ENCODE measurements around the gene EIPR1.

EIPR1 gene

DNA sequence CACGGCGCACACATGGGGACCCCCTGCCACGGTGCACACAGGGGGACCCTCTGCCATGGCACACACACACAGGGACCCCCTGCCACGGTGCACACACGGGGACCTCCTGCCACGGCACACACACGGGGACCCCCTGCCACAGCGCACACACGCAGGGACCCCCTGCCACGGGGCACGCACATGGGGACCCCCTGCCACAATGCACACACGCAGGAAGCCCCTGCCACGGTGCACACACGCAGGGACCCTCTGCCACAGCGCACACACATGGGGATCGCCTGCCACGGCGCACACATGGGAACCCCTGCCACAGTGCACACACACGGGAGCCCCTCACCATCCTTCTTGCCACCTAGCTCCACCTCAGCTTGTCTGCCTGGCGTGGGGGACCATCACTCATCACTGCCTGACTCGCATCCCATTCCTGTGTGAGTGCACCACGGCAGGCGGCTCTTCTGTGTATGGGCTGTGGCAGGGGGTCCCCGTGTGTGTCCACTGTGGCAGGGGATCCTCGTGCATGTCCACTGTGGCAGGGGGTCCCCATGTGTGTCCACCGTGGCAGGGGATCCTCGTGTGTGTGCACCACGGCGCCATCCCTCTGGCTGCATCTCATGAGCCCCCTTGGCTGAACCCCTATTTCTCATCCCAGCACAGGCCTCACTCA is 206.7 kb downstream of the EIPR1 start:
- TF ChIP-seq, protein P1, sequence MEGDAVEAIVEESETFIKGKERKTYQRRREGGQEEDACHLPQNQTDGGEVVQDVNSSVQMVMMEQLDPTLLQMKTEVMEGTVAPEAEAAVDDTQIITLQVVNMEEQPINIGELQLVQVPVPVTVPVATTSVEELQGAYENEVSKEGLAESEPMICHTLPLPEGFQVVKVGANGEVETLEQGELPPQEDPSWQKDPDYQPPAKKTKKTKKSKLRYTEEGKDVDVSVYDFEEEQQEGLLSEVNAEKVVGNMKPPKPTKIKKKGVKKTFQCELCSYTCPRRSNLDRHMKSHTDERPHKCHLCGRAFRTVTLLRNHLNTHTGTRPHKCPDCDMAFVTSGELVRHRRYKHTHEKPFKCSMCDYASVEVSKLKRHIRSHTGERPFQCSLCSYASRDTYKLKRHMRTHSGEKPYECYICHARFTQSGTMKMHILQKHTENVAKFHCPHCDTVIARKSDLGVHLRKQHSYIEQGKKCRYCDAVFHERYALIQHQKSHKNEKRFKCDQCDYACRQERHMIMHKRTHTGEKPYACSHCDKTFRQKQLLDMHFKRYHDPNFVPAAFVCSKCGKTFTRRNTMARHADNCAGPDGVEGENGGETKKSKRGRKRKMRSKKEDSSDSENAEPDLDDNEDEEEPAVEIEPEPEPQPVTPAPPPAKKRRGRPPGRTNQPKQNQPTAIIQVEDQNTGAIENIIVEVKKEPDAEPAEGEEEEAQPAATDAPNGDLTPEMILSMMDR (IDR thresholded peaks at IDR 0.05; ENCODE audit: low read depth, low read length), result no peak
- no peak overlapping the region for H3K4me3 ChIP-seq (ENCODE audit: low read depth, low read length)

DNA sequence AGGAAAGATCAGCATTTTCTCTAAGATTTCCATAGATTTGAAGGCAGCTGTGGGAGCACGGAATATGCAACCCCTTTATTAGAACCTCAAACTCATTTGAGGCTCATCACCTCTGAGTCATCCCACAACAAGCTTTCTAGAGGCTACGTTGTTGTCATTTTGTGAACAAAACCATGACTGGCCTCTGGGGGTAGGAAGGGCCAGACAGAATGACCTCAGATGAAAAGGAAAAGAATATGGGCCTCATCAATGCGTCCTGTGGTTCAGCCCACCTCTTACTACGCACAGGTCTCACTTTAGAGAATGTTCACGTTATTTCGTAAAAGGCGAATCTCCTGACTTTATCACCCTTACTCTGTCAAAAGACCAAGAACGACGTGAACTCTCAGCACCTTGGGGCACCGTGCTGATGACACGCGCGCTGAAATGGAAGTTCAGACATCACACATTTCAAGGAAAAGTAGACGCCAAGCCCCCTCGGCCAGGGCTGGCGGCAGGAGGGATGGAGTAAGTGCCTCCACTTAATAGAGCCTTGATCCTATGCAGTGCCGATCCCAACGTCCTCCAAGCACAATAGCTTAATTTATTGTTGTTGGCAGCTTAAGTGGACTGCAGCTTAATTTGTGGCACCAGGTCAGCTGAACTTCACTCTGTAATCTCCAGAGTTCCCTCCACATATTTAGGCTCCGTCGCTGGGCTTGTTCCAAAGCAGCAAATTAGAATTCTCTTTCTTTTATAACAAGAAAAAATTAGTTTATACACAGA is 208.3 kb downstream of the EIPR1 start:
- no peak overlapping the region for H3K4me3 ChIP-seq (ENCODE audit: low read depth, low read length)
- TF ChIP-seq, protein P1 (IDR thresholded peaks at IDR 0.05; ENCODE audit: low read depth, low read length), result 0 out of 2 replicates have a peak, but pooled peaks have one; percentile 18

DNA sequence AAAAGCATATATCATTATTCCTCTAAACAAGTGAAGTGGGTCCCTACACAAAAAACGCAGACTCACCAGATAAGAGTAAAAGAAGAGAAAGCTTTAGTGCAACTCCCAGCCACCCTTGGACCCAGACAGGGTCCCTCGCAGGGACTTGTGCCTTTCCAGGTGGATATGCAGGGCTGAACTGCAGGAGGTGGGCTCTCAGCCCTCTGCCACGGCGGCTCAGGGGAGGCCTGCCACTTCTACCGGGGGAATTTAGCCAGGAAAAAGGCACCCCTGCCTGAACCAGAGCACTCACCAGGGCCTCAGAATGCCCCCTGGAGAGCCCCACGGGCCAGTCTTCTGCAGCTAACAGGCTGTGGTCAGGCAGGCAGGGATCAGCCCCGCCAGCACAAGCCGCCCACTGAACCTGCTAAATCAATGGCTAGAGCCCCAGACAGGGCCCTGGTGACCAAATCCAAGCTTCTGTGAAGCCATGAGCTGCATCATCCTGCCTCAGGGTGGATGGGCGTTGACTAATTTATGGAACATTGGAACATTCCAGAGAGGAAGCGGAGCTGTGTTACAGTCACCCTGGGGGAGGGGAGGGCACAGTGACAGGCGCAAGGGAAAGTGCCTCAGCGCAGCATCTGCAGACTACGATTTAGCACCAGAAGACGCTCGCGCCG is 209.3 kb downstream of the EIPR1 start:
- TF ChIP-seq, protein P1 (IDR thresholded peaks at IDR 0.05; ENCODE audit: low read depth, low read length), result no peak
- H3K4me3 ChIP-seq (ENCODE audit: low read depth, low read length), result no peak overlapping the region

DNA sequence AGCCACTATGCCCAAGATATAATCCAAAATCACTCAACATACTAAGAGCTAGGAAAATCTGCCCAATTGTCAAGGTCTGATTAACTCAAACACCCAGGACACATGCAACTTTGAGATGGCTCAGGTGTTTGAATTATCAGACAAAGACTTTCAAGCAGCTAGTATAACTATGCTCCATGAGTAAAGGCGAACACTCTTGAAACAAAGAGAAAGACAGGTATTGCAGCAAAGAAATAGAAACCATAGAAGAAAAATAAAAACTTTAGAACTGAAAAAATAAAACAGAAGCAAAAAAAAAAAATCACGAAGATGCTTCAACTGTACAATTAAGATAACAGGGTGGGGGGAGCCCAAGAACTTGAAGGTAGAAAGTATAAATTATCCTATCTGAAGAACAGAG is 214.2 kb downstream of the EIPR1 start:
- TF ChIP-seq, protein P1 (IDR thresholded peaks at IDR 0.05; ENCODE audit: low read depth, low read length), result no peak
- H3K4me3 ChIP-seq (ENCODE audit: low read depth, low read length), result no peak overlapping the region

DNA sequence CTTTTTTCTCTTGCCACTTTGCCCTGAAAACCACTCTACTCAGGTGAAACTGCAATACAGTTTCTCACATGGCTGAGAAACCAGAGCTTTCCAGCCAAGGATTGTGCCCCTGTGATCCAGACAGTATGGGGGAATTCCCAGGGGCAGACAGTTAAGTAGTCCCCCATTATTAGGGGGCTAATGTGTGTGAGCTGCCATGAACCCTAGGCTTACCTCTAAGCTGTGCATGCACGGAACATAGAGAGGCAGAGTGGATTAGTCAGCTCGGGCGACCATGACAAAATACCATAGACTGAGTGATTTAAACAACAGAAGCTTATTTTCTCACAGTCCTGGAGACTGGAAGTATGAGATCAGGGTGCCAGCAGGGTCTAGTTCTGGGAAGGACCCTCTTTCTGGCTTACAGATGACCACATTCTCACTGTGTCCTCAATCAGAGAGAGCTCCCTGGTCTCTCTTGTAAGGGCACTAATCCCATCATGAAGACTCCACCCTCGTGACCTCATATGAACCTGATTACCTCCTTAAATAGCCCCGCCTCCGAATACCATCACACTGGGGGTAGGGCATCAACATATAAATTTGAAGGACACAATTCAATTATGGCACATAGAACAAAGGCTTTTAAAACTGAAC is 215.1 kb downstream of the EIPR1 start:
- no peak overlapping the region for H3K4me3 ChIP-seq (ENCODE audit: low read depth, low read length)
- TF ChIP-seq, protein P1 (IDR thresholded peaks at IDR 0.05; ENCODE audit: low read depth, low read length), result no peak

DNA sequence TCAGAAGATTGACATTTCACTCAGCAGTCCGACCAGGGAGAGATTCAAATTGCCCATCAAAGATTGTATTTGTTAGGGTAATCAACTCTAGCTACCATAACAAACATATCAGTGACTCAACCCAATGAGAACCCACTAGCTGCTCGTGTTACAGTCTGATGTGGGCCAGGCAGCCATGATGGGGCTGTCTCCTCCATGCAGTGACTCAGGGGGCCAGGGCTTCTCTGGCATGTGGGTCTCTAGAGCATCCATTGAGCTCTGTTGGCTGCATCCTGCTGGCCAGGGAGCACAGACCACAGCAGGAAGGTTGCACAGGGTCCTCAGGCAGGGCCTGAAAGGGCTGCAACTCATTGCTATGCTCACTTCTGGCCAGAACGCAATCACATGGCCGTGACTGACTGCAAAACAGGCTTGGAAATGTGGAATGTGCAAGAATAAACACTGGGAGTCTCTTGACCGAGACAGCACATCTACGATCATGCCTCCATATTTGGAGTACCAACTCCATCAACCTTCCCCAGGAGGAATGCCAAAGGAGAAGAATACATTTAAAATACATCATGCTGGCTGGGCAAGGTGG is 216.8 kb downstream of the EIPR1 start:
- no peak overlapping the region for H3K4me3 ChIP-seq (ENCODE audit: low read depth, low read length)
- TF ChIP-seq, protein P1 (IDR thresholded peaks at IDR 0.05; ENCODE audit: low read depth, low read length), result no peak
